CD4-positive, alpha-beta T cell (primary cell): Measurements from ENCODE around the gene SPTBN1. TPM values are rescaled to one million over a fixed set of nuclear protein-coding genes. Genes with fewer than 3 reads are reported as not detected.

ENCODE experiments used
- ATAC-seq: fragments of 200-7000 bp; cut with Tn5 transposase; one replicate; pipeline ENCODE4 v1.10.0; 2022; ENCODE audit warnings: mild to moderate bottlenecking; ENCODE audit not compliant: poor library complexity
- CTCF ChIA-PET: fragments of 350-600 bp; sonication (Branson Sonifier 250); formaldehyde crosslinking; loops from one replicate; lab custom pipeline; 2021; ENCODE audit warnings: antibody characterized with exemption, inconsistent platforms; lab: Charles Lee
- POLR2A ChIA-PET: fragments of 350-600 bp; sonication (Branson Sonifier 250); formaldehyde crosslinking; loops from one replicate; lab custom pipeline; 2021; ENCODE audit warnings: antibody characterized with exemption, inconsistent platforms; lab: Charles Lee
- DNase-seq, 14 experiments: peaks; one replicate each; pipeline ENCODE4 v3.0.0-alpha.2; 2013 to 2020; ENCODE audit warnings: mixed read lengths in 2 of 14
- H3K27ac ChIP-seq, 2 donors: one replicate each; pipeline versions ENCODE4 v1.5.1 to v1.7.0; 2013; ENCODE audit warnings: low read length in 2 of 2, low read depth in 1 of 2, mild to moderate bottlenecking in 1 of 2
- H3K27me3 ChIP-seq, 2 experiments: 1 replicate in 1 of 2; 2 replicates in 1 of 2; pipeline versions ENCODE4 v1.6.1 to v1.7.0; 2013; ENCODE audit warnings: low read length in 2 of 2, control low read depth in 1 of 2, mild to moderate bottlenecking in 1 of 2, moderate library complexity in 1 of 2; ENCODE audit not compliant: insufficient read depth in 2 of 2, control insufficient read depth in 1 of 2
- H3K36me3 ChIP-seq: one replicate; pipeline ENCODE4 v1.6.1; 2013; ENCODE audit warnings: low read length, control low read depth; ENCODE audit not compliant: insufficient read depth
- H3K4me1 ChIP-seq: one replicate; pipeline ENCODE4 v1.6.1; 2013; ENCODE audit warnings: low read length, control low read depth; ENCODE audit not compliant: insufficient read depth
- H3K4me3 ChIP-seq: one replicate; pipeline ENCODE4 v1.5.1; 2013; ENCODE audit warnings: mild to moderate bottlenecking, low read length, moderate library complexity
- H3K9me3 ChIP-seq, 2 experiments: 1 replicate in 1 of 2; 2 replicates in 1 of 2; pipeline versions ENCODE4 v1.6.1 to v1.7.0; 2013; ENCODE audit warnings: low read length in 2 of 2, mild to moderate bottlenecking in 2 of 2, control low read depth in 1 of 2, moderate library complexity in 1 of 2; ENCODE audit not compliant: control insufficient read depth in 1 of 2, insufficient read depth in 1 of 2
- H3K27ac Mint-ChIP-seq: one replicate; pipeline ENCODE4 v1.8.0; 2020; ENCODE audit warnings: mixed read lengths
- H3K27me3 Mint-ChIP-seq: one replicate; pipeline ENCODE4 v1.8.0; 2021; ENCODE audit warnings: mixed read lengths
- H3K36me3 Mint-ChIP-seq: one replicate; pipeline ENCODE4 v1.8.0; 2021; ENCODE audit warnings: low read depth, mixed read lengths
- H3K4me1 Mint-ChIP-seq: one replicate; pipeline ENCODE4 v1.8.0; 2021; ENCODE audit warnings: low read depth, mixed read lengths
- H3K4me3 Mint-ChIP-seq: one replicate; pipeline ENCODE4 v1.8.0; 2020; ENCODE audit warnings: mild to moderate bottlenecking, mixed read lengths
- H3K9me3 Mint-ChIP-seq: one replicate; pipeline ENCODE4 v1.8.0; 2020; ENCODE audit warnings: mixed read lengths
- CTCF ChIP-seq: fragments of 200-600 bp; IDR thresholded peaks from one replicate; pipeline ENCODE4 v1.8.0; 2022; ENCODE audit warnings: antibody characterized with exemption, mild to moderate bottlenecking
- intact Hi-C, 2 experiments: fragments of 100-400 bp; cut with DNase I in 1 of 2; cut with micrococcal nuclease in 1 of 2; formaldehyde crosslinking; loops; one replicate each; pipeline versions ENCODE4 v1.15.1 to v1.9.0; 2023 to 2025; cut with DNase I, micrococcal nuclease
- total RNA-seq, 174 experiments: library from RNA in 2 of 174; stranded (reverse) in 2 of 174; gene quantifications; one replicate each; pipeline ENCODE4 v1.2.3 and lab custom pipeline; 2021 to 2026

The SPTBN1 gene
- total RNA-seq, 2 experiments from 2014 or later, result 156 to 166 TPM

GRCh38 chr2:54663424-54664030 lies 207.4 kb downstream of the SPTBN1 start:
- H3K27me3 ChIP-seq, result no peaks in the 10 kb centered on the region
- Mint-ChIP-seq H3K4me3 (no peak overlapping the region), H3K4me1 (peaks cover 5% of the 10 kb centered on the region), H3K27me3 (no peaks in the 10 kb centered on the region), H3K9me3 (no peaks in the 10 kb centered on the region), H3K36me3 (peaks cover 98% of the 10 kb centered on the region), H3K27ac (peak overlapping the region; percentile 55)
- peaks cover 100% of the 10 kb centered on the region for H3K36me3 ChIP-seq
- POLR2A ChIA-PET, result no interaction called here
- intact Hi-C loops, result loop anchor here (10.0 kb wide), 3 partner anchors 171 to 511 kb away; no protein-coding TSS in a partner anchor
- no peaks in the 10 kb centered on the region for H3K9me3 ChIP-seq
- H3K4me1 ChIP-seq, result no peaks in the 10 kb centered on the region
- no peak for ATAC-seq
- TF ChIP-seq CTCF, result no peak
- no peak overlapping the region for H3K4me3 ChIP-seq
- CTCF ChIA-PET, result no interaction called here
- H3K27ac ChIP-seq, result no peak overlapping the region
- no peak for DNase-seq

- CTCF ChIA-PET, result interaction anchor here (1.7 to 1.8 kb wide), 3 partner anchors 10 to 40 kb away, joined by 3 to 10 read pairs (median 6); no protein-coding TSS in a partner anchor
- intact Hi-C loops, result loop anchor here (10.0 kb wide), 3 partner anchors 170 to 510 kb away; no protein-coding TSS in a partner anchor
- POLR2A ChIA-PET, result no interaction called here
- Mint-ChIP-seq H3K9me3 (no peaks in the 10 kb centered on the region), H3K4me1 (peaks cover 5% of the 10 kb centered on the region), H3K27ac (peak overlapping the region; percentile 55), H3K27me3 (no peaks in the 10 kb centered on the region), H3K4me3 (no peak overlapping the region), H3K36me3 (peaks cover 98% of the 10 kb centered on the region)
- no peaks in the 10 kb centered on the region for H3K27me3 ChIP-seq
- H3K27ac ChIP-seq, result no peak overlapping the region
- no peaks in the 10 kb centered on the region for H3K9me3 ChIP-seq
- no peak overlapping the region for H3K4me3 ChIP-seq
- no peaks in the 10 kb centered on the region for H3K4me1 ChIP-seq
- ATAC-seq (no peak), DNase-seq (no peak)
- H3K36me3 ChIP-seq, result peaks cover 99% of the 10 kb centered on the region
- no peak for TF ChIP-seq CTCF
These were observed 208.2 kb downstream of the SPTBN1 start for GRCh38 chr2:54664238-54664786.

GRCh38 chr2:54665436-54665856 lies 209.3 kb downstream of the SPTBN1 start:
- CTCF ChIA-PET, result interaction anchor here (1.0 to 2.2 kb wide), 13 partner anchors 9 to 173 kb away, joined by 3 to 12 read pairs (median 4); no protein-coding TSS in a partner anchor
- H3K9me3 ChIP-seq, result no peaks in the 10 kb centered on the region
- intact Hi-C loops, result loop anchor here (1.0 to 10.0 kb wide), 5 partner anchors 143 to 510 kb away; no protein-coding TSS in a partner anchor
- DNase-seq (peak in 9 of 14 experiments; percentile 10 to 71 (median 32)), ATAC-seq (peak; percentile 77)
- no peaks in the 10 kb centered on the region for H3K4me1 ChIP-seq
- H3K27me3 ChIP-seq, result no peaks in the 10 kb centered on the region
- Mint-ChIP-seq H3K36me3 (peaks cover 98% of the 10 kb centered on the region), H3K27ac (peak overlapping the region; percentile 18), H3K9me3 (no peaks in the 10 kb centered on the region), H3K27me3 (no peaks in the 10 kb centered on the region), H3K4me1 (peaks cover 5% of the 10 kb centered on the region), H3K4me3 (no peak overlapping the region)
- no peak overlapping the region for H3K4me3 ChIP-seq
- POLR2A ChIA-PET, result no interaction called here
- peak; percentile 55 for TF ChIP-seq CTCF
- peaks cover 95% of the 10 kb centered on the region for H3K36me3 ChIP-seq
- no peak overlapping the region for H3K27ac ChIP-seq
